CMK (cell line): ENCODE data around the gene NUDT6.
"Not testable (repeated sequence)": the region's sequence is repeated elsewhere in the genome, so short reads cannot be mapped to it uniquely, and the experiment has no call there.

Experiments
- DNase-seq: peaks from one replicate; pipeline ENCODE4 v3.0.0-alpha.2; 2010; ENCODE audit warnings: low read depth

NUDT6 gene

DNA sequence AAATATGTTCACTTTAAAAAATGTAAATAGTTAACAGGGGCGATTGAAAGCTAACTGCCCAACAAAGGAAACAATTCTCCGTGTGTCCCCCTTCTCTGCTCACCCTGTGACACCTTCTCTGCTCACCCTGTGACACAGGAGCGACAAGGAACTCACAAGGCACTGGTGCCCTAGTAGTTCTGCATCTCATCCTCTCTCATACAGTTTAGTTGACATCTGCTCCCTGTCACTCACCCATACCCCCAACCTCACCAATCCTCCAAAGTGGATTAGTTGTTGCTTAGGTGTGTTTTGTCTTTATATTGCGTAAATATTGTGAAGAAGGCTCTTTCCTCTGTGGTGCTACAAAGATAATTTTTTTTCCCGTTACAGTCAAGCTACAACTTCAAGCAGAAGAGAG lies 46.4 kb downstream of the NUDT6 start:
- no peak for DNase-seq

DNA sequence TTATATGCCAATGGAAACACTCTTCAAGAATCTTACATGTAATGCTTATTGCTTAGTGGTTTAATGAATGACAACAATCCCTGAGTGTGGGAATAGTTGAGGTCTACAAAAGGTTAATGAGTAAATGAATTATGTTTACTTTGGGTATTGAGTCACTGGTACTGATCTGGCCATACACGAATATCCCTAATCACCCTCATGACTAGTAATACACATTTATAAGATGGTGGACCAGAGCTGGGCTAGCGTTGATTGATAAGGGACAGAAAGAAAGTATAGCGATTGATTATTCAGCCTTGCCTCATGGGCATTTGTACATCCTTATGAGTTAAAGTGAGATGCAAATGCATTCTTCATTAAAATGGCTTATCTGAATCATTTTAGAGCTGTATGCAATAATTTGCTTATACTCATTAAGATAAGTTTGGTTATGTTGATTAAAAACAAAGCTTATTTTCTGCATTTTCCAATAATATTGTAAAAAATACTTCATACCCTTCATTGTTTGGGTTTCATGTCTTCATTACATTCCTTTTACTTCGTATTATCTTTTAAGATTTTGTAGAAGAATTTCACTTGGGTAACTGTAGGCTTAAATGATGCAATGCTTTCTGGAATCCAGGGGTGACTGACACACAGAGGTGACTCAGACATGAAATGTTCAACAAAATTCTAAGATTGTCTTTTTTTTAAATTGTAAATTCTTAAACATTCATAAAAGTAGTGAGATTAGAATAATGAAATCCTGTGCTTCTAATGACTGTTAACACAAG lies 48.4 kb downstream of the NUDT6 start:
- no peak for DNase-seq

DNA sequence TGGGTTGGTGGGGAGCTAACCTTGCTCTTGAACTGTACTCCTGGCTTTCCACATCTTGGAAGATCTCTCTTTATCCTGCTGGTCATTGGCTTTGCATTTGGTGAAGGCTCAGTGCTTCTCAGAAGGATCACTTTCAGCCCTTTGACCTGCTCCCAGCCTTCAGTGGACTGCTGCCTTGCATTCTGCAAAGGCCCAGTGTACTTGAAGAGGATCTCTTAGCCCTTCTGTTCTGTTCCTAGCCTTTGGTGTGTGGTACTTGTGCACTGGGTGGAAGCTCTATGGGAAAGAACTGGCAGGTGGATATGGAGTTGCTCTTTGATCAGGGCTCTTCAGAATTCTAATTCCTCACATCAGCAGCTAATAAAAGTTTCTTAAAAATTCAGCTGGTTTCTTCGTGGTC lies 49.3 kb downstream of the NUDT6 start:
- DNase-seq = no peak

DNA sequence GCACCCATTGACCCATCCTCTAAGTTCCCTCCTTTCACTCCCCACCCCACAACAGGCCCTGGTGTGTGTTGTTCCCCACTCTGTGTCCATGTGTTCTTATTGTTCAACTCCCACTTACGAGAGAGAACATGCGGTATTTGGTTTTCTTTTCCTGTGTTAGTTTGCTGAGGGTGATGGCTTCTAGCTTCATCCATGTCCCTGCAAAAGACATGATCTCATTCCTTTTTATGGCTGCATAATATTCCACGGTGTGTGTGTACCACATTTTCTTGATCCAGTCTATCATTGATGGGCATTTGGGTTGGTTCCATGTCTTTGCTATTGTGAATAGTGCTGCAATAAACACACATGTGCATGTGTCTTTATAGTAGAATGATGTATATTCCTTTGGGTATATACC lies 54.2 kb downstream of the NUDT6 start:
- not testable (repeated sequence) for DNase-seq

DNA sequence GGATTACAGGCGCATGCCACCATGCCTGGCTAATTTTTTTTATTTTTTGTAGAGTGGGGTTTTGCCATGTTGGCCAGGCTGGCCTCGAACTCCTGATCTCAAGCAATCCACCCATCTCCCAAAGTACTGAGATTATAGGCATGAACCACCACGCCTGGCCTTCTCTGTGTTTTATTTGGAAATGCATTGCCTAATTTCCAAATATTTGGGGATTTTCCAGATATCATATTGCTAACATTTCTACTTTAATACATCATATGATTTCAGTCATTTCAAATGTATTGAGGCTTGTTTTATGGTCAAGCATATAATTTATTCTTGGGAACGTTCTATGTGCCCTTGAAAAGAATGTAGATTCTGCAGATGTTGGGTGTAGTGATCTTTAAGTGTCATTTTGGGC lies 57.0 kb downstream of the NUDT6 start:
- DNase-seq = no peak

DNA sequence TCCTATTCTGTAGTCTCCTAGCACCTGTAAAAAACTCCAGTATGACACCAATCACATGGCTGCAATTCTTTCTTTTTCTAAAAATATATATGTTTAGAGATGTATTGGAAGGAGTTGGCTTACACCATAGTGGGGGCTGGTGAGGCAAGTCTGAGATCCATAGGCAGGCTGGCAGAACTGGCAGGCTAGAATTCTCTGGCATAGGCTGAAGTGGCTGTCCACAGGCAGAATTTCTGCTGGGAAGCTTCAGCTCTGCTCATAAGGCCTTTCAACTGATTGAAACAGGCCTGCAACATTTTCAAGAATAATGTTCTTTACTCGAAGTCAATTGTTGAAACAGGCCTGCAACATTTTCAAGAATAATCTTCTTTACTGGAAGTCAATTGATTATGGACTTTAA lies 58.8 kb downstream of the NUDT6 start:
- DNase-seq = no peak

DNA sequence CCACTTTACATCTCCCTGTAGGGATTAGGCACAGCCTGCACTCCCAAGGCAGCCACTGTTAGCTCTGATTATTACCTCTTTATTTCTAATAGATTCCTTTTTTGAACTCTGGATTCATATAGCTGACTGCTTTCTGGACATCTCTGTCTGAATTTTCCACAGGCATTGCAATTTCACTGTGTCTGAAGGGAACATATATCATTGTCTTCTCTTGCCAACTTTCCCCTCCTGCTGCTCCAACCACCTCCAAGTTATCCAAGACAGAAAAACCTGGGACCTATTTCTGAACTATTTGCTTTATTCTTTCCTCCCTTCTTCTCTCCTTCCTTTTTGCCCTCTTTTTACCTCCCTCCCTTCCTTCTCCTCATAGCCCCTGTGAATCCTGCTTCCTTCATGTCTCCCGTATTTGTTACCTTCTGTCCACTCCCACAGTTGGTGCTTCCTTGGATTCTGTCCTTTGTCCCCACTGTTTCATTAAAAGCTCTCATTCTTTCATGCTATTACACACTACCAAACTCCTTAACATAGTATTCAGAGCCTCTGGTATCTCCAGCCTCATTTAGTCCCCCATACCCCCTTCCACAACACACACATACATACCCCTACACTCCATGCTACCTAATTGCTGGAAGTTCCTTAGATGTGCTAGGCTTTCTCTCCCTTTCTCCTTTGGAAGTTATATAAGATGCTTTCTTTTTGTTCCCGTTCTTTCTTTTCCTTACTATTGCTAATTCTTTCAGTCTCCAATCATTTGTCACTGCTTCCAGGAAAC lies 61.0 kb downstream of the NUDT6 start:
- no peak for DNase-seq

DNA sequence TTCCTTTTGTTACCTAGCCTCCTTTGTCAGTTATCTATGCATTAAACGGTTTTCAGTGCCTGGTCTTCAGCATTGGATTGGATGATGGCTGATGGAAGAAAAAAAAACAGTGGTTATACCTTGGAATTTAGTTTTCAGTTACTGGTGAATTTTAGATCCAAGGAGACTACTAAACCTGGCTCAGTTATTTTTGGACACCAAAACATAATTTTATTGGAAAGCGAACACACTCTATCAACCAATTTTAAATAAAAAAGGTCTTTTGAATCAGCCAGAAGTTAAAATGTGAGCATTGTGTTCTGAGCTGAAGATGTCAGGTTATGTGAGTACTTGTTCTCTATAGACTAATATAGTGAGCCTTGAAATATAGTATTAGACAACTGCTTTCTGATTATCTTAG lies 63.7 kb downstream of the NUDT6 start:
- no peak for DNase-seq

DNA sequence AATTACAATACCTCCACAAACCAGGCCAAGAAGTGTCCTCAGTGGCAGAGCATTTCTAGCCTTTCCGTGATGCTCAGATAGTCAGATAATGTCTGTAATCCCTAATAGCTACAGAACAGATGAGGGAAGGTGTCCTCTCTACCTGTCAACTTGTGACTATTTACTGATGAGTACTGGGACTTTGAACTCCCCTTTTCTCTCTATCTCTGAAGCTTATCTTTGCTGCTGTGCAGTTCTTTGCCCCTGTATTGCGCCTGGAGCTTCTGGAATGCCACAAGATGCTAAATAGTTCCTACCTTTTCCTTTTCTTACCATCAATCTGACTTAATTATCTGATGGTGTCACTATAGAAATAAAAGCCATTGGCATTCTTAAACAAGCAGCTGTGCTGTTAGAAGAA lies 65.2 kb downstream of the NUDT6 start:
- no peak for DNase-seq

DNA sequence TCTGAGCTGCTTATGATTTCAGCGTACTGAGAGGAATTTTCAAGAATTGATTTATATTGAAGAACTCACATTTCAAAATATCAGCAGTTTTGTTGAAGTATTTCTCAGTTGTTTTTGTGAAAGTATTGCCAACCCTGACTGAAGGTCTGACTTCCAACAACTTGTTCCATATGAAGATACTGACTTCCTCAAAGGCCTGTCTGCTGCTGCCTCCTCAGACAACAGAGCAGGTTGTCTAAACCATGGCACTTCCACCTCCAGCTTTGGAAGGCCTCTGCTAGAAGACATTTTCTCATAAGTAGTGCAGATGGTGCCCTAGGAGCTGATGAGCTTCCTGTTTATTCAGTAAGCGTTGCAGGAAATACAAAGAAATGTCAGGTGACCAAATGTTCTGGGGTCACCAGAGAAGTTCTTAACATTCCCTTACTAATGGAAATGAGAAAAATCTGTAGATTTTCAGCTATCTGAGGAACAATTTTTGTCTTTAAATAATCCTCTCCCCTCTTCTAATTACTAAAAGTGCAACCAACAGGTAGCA lies 67.0 kb downstream of the NUDT6 start:
- DNase-seq = no peak

DNA sequence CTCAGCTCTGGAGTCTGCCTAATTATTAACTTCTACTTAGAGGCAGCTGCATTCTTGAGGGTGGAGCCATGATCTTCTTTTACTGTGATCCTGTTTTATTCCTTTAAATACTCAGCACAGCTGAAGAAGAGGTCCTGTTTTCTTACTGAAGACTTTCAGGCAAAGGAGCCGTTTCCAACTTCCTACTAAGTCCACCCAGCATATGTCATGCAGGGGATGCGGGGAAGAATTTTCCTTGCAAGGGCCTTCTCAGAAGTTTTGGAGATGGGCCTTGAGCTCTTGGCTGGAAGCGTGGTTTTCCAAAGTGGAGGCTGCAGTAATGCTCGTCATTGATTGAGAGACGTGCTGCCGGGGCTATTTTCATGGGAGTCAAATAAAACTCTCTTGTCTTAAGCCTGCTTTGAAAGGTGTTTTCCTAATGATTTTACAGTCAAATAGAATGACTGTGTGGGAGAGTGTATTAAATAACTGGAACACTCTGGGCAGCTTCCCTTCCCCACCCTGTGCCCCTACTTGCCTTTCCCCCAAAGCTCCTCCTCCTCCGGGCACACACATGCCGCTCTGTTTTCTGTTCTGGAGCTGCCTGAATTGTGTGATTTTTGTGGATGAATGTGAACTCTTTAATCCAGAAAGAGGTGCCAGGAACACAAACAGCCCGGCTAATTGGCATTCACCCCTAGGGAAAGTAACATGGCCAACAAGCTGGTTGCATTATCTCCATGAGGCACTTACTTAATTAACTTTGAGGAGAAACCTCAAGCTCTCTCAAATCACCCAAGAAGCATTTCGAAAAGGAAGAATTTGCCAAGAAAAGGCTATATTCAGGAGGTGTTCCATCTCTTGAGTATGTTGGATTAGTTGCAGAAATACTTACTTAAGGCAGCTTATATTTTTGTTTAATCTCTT lies 67.7 kb downstream of the NUDT6 start:
- no peak for DNase-seq

DNA sequence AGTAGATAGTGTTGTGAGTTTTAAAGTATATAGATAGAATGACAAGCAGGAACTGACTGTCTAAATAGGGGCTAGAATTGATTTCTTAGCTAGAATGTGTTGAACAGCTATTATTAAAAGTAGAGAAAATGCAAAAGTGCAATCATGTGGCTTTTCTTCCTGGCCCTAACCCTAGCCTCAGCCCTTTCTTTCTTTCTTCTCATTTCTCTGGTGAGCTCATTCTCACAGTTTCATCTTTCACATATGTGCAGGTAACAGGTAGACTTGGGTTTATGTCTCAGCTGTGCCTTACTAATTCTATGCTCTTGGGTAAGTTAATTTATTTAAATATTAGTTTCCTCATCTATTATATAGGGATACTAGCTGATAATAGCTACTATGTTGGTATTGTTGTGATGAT lies 70.8 kb downstream of the NUDT6 start:
- DNase-seq = no peak

DNA sequence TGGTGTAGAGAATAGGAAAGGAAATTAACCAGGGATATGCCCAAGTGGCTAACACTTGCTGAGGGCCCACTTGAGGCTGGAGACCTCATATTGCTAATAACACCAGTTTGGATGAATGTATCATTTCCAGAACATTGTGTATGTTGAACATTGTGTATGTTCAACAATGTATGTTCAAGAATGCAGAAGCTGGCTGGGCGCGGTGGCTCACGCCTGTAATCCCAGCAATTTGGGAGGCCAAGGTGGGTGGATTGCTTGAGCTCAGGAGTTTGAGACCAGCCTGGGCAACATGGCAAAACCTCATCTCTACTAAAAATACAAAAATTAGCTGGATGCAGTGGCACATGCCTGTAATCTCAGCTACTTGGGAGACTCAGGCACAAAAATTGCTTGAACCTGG lies 72.6 kb downstream of the NUDT6 start:
- not testable (repeated sequence) for DNase-seq

DNA sequence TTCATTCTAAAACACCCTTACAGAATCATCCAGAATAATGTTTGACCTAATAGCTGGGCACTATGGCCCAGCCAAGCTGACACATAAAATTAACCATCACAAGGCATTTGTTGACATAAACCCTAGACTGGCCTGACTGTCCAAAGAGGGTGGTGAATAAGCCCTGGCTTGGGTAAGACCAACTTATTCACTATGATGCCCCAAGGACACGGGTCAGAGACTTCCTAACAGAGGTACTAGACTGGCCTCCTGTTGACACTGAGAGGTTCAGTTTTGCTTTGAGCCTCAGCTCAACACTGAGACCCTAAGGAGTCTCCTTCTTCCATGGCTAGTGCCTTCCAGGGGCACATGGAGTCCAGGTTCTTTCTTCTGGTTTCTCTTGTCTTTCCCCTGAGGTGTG lies 74.5 kb downstream of the NUDT6 start:
- DNase-seq = no peak

DNA sequence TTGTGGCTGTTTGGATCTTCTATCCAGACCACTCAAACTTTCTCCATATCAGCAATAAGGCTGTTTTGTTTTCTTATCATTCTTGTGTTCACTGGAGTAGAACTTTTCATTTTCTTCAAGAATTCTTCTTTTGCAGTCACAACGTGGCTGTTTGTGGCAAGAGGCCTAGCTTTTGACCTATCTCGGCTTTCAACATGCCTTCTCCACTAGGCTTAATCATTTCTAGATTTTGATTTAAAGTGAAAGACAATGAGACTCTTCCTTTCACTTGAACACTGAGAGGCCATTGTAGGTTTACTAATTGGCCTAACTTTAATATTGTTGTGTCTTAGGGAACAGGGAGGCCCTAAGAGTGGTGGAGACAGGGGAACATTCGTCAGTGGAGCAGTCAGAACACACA lies 76.6 kb downstream of the NUDT6 start:
- DNase-seq = no peak

DNA sequence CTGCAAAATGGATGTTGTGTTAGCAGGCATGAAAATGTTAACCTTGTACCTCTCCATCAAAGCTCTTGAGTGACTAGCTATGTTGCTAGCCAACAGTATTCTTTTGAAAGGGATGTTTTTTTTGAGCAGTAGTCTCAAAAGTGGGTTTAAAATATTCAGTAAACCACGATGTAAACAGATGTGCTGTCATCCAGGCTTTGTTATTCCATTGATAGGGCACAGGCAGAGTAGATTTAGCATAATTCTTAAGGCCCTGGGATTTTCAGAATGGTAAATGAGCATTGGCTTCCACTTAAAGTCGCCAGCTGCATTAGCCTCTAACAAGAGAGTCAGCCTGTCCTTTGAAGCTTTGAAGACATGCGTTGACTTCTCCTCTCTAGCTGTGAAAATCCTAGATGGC lies 77.3 kb downstream of the NUDT6 start:
- DNase-seq = no peak

DNA sequence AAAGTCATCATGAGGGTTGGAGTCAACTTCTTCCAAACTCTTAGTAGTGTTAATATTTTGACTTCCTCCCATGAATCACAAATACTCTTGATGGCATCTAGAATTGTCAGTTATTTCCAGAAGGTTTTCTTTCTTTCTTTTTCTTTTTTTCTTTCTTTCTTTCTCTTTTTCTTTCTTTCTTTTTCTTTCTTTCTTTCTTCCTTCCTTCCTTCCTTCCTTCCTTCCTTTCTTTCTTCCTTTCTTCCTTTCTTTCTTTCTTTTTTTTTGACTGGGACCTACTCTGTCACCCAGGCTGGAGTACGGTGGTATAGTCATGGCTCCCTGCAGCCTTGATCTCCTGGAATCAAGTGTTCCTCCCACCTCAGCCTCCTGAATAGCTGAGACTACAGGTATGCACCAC lies 78.0 kb downstream of the NUDT6 start:
- not testable (repeated sequence) for DNase-seq

DNA sequence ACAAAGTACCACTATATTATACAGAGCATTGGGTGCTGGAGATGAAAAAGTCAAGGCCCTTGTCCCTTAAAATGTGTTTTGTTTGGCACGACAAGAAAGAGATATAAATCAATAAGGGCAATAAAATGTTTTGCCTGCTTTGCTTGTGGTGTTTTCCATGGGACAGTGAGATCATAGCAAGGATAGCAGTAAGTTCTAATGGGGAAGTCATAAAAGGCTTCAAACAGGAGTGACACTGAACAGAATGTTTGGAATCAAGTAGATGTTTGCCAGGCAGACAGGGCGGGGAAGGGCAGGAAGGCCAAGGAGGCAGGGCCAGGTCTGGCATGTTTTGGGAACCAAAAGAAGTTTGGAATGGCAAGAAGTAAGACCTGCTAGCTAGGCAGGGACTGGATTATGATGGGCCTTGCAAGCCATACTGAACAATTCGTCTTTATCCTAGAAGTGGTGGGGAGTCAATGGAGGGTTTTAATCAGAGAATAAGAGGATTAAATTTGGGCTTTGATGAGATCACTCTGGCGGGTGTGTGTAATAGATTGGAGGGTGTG lies 79.3 kb downstream of the NUDT6 start:
- DNase-seq = no peak
